ENCODE data around the gene NOX4.
"Not testable (repeated sequence)": the region's sequence is repeated elsewhere in the genome, so short reads cannot be mapped to it uniquely, and the experiment has no call there.

NOX4 gene

GRCh38 chr11:89457190-89457589 lies 34.0 kb downstream of the NOX4 start:
- DNase-seq: no peak

GRCh38 chr11:89456681-89457080 lies 34.5 kb downstream of the NOX4 start:
- no peak for DNase-seq

- no peak for DNase-seq
Measured at GRCh38 chr11:89452780-89453179, 38.4 kb downstream of the NOX4 start.

- no peak for DNase-seq
Measured at GRCh38 chr11:89447845-89448244, 43.3 kb downstream of the NOX4 start.

- no peak for DNase-seq
Measured at GRCh38 chr11:89443361-89444322, 47.5 kb downstream of the NOX4 start.

GRCh38 chr11:89442801-89443200 lies 48.4 kb downstream of the NOX4 start:
- no peak for DNase-seq

- DNase-seq: no peak
Measured at GRCh38 chr11:89441606-89442005, 49.6 kb downstream of the NOX4 start.

GRCh38 chr11:89437317-89437716 lies 53.9 kb downstream of the NOX4 start:
- DNase-seq: no peak

- no peak for DNase-seq
Measured at GRCh38 chr11:89436071-89436470, 55.1 kb downstream of the NOX4 start.

- DNase-seq: no peak
Measured at GRCh38 chr11:89433278-89433677, 57.9 kb downstream of the NOX4 start.

- DNase-seq: not testable (repeated sequence)
Measured at GRCh38 chr11:89432182-89432581, 59.0 kb downstream of the NOX4 start.

GRCh38 chr11:89426501-89426900 lies 64.7 kb downstream of the NOX4 start:
- not testable (repeated sequence) for DNase-seq

GRCh38 chr11:89421718-89422117 lies 69.5 kb downstream of the NOX4 start:
- DNase-seq: no peak

- no peak for DNase-seq
Measured at GRCh38 chr11:89420981-89421380, 70.2 kb downstream of the NOX4 start.

- DNase-seq: no peak
Measured at GRCh38 chr11:89416961-89417360, 74.2 kb downstream of the NOX4 start.

- not testable (repeated sequence) for DNase-seq
Measured at GRCh38 chr11:89411112-89411511, 80.1 kb downstream of the NOX4 start.

GRCh38 chr11:89410666-89411065 lies 80.5 kb downstream of the NOX4 start:
- DNase-seq: not testable (repeated sequence)

- DNase-seq: not testable (repeated sequence)
Measured at GRCh38 chr11:89408441-89408840, 82.7 kb downstream of the NOX4 start.

GRCh38 chr11:89405629-89406028 lies 85.5 kb downstream of the NOX4 start:
- DNase-seq: no peak

GRCh38 chr11:89391654-89392053 lies 99.5 kb downstream of the NOX4 start:
- not testable (repeated sequence) for DNase-seq

GRCh38 chr11:89387501-89387900 lies 103.7 kb downstream of the NOX4 start:
- not testable (repeated sequence) for DNase-seq

GRCh38 chr11:89382986-89383385 lies 108.2 kb downstream of the NOX4 start:
- not testable (repeated sequence) for DNase-seq

- DNase-seq: no peak
Measured at GRCh38 chr11:89381094-89381493, 110.1 kb downstream of the NOX4 start.

- not testable (repeated sequence) for DNase-seq
Measured at GRCh38 chr11:89379976-89380771, 111.0 kb downstream of the NOX4 start.
